ENCODE measurements around the gene ZNF639.
A peak's percentile ranks its signal among the peaks of the same experiment; 100 is the strongest.
"Not testable (repeated sequence)": the region's sequence is repeated elsewhere in the genome, so short reads cannot be mapped to it uniquely, and the experiment has no call there.

ZNF639 gene, protein sequence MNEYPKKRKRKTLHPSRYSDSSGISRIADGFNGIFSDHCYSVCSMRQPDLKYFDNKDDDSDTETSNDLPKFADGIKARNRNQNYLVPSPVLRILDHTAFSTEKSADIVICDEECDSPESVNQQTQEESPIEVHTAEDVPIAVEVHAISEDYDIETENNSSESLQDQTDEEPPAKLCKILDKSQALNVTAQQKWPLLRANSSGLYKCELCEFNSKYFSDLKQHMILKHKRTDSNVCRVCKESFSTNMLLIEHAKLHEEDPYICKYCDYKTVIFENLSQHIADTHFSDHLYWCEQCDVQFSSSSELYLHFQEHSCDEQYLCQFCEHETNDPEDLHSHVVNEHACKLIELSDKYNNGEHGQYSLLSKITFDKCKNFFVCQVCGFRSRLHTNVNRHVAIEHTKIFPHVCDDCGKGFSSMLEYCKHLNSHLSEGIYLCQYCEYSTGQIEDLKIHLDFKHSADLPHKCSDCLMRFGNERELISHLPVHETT

DNA sequence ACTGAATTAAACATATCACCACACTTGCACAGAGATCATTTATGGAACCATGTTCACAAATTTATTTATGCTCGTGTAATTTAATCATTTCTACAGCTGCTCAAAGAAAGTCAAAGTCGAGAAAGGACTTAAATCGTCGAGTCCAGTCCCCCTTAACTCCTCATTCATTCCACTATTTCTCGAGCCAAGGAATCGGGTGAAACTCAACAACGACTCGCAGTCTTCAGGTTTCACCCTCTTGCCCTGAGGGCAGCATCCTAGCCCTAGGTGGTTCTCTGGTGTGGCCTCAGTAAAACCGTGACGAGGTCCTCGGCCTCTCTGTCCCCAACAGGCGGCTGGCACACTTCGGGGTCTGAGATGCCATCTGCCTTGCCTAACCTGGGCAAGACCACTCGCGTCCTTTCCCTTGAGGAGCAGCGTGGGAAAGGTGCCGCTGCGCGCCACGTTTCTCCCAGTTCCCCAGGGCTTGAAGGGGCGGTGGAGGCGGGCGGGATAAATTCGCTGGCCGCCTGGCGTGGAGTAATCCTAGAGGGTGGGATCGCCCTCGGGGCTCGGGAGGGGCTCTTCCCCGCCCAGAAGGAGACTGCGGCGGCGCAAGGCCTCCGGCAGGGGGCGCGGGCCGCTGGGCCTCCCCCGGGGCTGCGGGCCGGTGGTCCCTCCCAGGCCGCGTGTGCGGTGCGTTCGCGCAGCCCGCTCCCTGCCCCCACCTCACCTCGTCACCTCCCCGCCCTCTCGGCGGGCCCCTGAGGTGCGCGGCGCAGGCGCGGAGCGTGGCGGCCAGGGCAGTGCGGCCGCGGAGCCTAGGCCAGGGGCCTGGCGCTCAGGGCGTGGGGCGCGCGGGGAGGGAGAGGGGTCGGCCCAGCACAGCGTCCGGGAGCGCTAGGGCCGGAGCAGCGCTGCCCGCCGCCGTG lies at the start of gene ZNF639:
ZNF639 (plus strand) TSS at position 746 of the 911 bp plus-strand sequence. CDS start 5,263 bp downstream, outside the sequence.
- peak; percentile 93 for DNase-seq (ENCODE audit: low spot score)

DNA sequence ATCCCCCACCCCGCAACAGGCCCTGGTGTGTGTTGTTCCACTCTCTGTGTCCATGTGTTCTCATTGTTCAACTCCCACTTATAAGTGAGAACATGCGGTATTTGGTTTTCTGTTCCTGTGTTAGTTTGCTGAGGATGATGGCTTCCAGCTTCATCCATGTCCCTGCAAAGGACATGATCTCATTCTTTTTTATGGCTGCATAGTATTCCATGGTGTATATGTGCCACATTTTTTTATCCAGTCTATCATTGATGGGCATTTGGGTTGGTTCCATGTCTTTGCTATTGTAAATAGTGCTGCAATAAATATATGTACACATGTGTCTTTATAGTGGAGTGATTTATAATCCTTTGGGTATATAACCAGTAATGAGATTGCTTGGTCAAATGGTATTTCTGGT lies 48.4 kb upstream of the ZNF639 start:
- not testable (repeated sequence) for DNase-seq (ENCODE audit: low spot score)

DNA sequence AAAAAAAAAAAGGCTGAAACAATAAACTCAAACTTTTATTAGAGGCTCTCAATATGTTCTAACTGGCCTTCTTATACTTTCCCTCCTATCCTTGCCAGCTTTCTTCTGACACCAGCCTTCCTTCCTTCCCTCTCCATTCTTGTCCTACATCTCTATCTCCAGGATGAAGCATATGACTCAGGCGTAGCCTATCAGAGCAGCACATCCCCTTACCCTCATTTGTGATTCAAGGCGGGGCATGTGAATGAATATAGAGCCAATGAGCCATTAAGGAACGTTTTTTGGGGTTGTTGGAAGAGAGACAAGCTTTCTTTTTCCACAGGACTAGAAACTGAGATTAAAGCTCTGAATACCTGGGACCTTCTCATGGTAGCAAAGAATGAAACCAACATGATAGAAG lies 46.8 kb upstream of the ZNF639 start:
- no peak for DNase-seq (ENCODE audit: low spot score)

DNA sequence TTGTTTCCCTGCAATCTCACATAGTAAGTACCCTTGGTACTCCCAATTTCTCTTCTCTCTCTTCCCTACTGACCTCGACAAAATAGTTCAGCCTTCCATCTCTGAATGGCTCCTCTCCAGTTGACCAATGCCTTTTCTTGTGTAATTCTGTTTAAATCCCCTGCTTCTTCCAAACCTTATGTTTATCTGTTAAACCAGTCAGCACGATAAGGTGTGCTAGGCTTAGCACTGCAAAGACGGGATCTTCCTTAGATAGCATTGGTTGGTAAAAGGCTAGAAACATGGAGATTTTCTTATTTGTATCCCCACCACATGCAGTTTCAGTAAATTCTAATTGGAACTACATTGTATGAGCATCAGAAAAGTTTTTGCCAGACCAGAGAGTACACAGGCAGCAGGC lies 46.1 kb upstream of the ZNF639 start:
- DNase-seq (ENCODE audit: low spot score): no peak

DNA sequence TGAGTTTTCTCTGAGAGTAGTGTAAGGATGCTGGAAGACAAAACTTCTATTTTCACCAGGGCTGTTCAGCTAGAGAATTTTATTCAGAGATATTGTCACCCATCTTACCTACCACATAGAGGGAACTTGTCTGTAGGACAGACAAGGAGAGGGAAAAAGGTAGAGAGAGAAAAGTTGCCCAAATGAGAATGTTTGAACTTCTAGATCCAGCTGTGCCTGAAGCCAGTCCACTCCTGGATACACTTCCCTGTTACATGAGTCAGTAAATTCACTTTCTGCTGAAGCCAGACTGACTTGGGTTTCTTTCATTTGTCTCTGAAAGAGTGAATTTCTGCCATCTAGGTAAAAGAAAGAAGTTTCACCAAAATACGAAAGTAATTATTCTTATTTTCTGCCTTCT lies 44.7 kb upstream of the ZNF639 start:
- no peak for DNase-seq (ENCODE audit: low spot score)

DNA sequence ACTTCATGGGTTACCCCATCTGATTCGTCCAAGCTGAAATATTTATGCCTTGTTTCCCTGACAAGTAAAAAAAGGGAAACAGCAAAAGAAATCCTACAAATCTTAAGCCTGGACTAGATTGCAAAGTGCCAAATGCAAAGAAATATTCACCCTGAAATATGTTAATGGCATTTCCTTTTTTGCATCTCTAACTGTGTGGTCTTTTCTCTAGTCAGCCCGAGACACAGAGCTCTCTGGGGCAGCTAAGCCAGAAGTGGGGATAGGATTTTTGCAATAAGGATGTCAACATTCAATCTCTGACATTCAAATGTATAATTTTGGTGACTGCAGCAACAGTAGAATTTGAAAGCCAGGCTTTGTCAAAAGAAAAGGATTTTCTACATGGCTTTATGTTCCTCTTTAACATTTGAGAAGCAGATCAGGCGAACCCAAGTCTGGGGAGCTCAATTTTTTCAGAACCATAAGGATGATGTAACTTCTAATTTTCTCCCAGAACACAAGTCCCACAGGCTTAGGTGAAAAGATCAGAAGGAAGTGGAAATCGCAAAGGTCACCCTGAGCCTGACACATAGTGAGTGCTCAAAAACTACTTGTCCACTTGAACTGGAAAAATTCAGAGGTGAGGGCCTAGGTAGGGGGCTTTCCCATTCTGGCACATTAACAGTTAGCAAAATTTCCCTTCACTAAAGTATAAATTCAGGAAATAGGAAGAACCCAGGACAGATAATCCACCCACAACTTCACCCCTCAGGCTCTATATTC lies 43.7 kb upstream of the ZNF639 start:
- DNase-seq (ENCODE audit: low spot score): no peak

DNA sequence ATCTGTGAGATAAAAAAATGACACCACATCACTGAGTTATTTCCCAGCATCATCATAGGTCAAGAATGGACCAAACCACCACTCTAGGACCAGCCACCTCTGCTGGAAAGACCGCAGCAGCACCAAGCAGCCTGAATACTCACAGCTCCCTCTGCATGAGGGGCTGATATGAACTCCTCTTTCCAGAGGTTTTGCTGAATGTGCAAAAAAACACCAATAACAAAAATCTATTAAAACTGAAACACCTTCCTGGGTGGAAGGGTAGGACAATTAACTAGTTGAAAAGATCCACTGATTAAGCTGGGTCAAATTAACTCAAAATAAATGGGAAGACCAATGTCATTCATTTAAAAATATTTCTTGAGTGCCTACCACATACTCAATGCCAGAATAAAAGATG lies 43.0 kb upstream of the ZNF639 start:
- no peak for DNase-seq (ENCODE audit: low spot score)

DNA sequence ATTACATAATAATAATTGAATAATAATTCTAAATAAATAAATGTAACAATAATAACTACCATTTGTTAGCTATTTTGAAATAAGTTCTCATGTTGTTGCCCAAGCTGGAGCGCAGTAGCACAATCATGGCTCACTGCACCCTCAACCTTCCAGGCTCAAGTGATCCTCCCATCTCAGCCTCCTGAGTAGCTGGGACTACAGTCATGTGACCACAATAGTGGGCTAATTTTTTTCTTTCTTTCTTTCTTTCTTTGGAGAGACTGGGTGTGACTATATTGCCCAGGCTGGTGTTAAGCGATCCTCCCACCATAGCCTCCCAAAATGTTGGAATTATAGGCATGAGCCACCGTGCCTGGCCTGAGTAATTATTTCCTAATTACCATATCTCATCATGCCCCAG lies 41.0 kb upstream of the ZNF639 start:
- DNase-seq (ENCODE audit: low spot score): no peak

DNA sequence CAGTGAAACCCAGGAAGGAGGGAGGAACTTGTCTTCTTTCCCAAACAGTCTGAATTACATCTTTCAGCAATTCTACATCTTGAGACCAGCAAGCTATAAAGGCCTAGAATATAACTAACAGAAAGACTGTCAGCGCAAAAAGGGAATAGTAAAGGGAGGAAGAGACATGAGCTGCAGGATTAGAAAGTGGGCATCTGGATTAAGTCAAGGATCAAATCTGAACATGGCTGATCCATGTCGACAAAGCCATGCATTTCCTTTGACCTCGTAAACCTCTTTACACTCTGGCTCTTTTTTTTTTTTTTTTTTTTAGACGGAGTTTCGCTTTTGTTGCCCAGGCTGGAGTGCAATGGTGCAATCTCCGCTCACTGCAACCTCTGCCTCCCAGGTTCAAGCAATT lies 36.5 kb upstream of the ZNF639 start:
- no peak for DNase-seq (ENCODE audit: low spot score)

DNA sequence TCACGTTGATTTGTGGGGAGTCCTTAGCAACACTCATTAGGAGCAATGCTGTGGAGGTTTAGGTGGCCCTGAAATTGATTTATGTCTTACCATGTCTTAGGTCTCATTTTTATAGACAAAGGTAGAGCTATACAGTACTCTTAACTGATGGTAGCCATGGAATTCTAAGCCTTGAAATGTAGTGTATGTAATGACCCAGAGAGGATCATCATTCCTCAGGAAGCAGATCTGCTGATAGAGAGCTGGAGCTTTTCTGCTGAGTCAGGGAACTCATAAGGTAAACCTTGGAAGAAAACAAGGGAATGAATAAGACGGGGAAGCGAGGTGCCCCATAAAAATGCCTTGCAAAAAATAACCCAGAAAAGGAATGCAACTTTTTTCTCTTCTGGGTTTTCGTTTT lies 34.0 kb upstream of the ZNF639 start:
- DNase-seq (ENCODE audit: low spot score): no peak

DNA sequence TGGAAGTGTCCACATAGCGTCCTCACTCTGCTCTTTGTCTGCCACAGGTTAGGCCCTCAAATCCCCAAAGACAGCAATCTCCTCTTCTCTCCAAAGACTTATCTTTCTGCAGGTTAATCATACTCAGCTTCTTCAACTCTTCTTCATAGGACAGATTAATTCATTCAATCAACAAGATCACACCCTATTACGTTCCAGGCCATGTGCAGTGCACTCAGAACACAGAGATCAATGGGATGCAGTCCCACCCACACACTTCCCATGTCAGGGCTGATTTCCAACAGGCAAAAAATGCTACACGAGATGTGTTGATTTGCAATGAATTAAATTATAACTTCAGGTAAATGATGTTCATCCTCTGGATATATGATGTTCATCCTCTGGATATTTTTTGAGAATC lies 33.5 kb upstream of the ZNF639 start:
- no peak for DNase-seq (ENCODE audit: low spot score)

DNA sequence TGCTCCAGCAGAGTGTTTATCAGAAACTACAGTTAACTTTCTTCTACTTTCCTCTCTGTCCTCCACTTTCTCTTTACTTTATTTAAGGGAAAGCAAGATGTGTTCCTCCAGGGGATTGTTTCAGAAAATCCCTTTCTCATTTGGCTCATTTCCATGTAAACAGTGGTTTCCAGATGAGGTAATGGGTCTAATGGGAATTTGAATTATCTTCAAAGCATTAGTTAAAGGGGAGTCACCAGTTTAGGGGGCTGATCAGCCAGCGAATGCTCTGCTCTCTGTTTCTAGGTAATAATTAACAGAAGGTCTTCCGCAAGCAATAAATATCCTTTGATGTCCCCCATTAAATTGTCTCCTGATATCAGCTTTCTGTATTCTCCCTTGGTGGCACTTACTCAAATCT lies 30.4 kb upstream of the ZNF639 start:
- DNase-seq (ENCODE audit: low spot score): no peak

DNA sequence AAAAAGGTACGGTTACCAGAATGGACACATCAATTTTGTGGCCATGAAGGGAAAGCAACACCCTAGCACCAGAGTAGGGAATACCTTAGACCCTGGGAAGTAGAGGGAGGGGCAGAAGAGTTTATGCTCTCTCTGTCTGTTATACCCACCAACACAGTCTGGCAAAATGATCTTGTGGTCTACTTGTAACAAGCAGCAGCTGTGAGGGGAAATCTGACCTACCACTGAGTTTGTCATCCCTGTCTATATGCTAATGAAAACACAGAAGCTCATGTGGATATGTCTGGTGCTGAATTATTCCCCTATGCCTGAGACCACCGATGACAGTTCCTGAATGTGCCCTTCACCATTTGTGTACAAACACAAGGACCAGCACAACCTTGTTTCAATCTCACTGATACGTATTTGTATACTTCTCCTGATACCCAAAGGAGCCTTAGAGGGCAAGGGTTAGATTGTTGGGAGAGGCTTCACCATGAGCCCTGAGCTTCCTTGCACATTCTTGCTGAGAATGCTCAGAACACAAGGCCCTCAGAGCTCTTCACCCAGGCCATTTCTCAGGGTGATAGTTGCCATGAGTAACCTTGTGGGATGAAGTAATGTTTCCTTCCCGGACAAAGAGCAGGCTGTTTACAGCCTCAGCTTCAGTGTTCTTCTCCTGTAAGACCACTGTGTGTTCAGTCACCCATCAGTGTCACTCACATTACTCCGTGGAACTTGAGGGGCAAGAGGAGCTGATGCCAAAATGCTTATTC lies 24.7 kb upstream of the ZNF639 start:
- DNase-seq (ENCODE audit: low spot score): no peak

DNA sequence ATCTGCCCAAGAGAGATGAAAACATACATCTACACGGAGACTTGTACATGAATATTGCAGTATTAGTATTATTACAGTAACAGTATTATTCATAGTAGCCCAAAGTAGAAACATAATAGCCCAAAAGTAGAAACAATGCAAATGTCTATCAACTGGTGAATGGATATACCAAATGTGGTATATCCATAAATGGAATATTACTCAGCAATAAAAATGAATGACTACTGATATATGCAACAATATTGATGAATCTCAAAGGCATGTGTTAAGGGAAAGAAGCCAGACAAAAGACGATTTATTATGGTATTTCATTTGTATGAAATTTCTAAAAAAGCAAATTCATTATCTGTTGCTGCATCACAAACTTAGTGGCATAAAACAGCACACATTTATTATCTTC lies 23.5 kb upstream of the ZNF639 start:
- DNase-seq (ENCODE audit: low spot score): no peak

DNA sequence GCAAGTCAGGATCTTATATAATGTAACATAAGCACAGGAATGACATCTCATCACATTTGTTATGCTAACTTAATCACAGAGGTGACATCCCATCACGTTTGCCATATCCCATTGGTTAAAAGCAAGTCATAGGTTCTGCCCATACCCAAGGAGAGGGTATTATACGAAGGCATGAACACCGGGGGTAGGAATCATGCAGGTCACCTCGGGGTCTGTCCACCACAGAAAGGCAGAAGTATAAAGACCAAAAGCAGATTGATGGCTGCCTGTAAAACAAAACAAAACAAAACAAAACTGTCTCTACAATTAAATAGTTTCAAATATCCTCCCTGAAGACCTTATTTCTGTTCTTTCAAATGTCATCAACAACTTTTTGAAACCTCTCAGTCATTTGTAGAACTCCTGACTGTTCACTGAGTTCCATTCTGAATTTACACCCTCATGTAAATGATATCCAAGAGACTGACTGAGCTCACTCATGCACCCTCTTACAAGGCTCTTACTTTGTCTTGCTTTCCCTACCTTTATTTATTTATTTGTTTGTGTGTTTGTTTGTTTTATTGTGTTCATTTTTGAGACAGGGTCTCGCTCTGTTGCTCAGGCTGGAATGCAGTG lies 22.7 kb upstream of the ZNF639 start:
- DNase-seq (ENCODE audit: low spot score): no peak

DNA sequence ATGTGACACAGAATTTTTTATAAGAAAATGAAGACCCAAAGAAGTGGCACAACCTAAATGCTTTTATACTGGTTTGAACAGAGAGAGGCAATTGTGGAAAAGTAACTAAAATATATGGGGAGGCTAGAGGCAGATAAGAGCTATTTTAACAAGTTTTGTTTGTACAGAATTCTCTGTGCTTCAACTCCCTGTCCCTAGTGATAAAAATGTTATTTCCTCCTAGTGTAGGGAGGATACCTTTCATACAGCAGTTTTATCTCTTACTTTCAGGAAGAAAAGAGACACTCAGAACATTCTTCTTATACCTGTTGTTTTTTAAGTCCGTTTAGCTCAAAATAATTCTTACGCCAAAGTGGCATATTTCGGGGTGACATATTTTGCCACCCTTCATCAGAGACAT lies 21.2 kb upstream of the ZNF639 start:
- no peak for DNase-seq (ENCODE audit: low spot score)

DNA sequence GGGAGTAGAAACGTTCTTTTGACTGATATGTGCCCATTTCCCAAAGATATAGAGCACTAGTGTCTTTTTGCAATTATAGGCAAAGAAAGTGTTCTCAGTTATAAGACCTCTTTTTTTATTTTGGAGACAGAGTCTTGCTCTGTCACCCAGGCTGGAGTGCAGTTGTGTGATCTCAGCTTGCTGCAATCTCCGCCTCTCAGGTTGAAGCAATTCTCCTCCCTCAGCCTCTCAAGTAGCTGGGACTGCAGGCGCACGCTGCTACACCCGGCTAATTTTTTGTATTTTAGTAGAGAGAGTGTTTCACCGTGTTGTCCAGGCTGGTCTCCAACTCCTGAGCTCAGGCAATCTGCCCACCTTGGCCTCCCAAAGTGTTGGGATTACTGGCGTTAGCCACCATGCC lies 20.7 kb upstream of the ZNF639 start:
- DNase-seq (ENCODE audit: low spot score): no peak

DNA sequence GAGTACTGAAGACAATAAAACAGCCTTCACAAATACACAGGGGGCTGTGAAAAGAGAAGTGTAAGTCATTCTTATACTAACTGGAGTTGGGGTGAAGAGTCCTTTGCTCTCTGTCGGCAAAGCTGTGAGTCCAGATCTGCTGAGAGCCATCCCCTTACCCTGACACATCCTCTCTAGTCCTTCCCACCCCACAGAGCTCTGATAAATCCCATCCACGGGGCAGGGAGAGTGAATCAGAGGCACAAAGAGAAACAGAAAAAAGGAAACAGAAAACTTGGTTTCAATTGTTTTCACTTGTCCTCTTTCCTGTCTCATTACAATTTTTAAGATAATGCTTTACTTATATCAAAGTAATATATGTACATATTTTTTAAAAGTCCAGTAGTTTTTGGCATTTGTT lies 18.2 kb upstream of the ZNF639 start:
- DNase-seq (ENCODE audit: low spot score): no peak

DNA sequence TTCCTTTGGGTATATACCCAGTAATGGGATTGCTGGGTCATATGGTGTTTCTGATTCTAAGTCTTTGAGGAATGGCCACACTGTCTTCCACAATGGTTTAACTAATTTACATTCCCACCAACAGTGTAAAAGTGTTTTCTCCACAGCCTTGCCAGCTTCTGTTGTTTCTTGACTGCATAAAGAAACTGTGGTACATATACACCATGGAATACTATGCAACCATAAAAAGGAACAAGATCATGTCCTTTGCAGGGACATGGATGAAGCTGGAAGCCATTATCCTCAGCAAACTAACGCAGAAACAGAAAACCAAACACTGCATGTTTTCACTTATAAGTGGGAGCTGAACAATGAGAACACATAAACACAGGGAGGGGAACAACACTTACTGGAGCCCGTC lies 15.5 kb upstream of the ZNF639 start:
- DNase-seq (ENCODE audit: low spot score): not testable (repeated sequence)

DNA sequence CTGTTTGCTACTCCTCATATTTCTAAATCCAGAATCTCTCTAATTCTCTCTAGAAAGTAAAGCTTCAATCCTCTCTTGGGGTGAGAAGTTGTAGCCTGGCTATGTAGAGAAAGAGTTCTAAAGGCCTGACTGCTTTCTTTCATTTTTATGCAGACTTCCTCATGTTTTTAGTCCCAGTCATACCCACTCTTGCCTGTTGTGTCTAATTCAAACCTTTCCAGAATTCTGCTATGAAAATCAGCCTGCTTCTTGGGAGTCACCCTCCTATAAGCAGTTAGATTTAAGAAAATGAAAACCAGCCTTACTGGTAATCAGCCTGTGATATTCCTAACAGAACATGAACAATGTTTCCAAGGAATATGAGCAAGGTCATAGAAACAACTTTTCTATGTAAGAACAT lies 14.8 kb upstream of the ZNF639 start:
- DNase-seq (ENCODE audit: low spot score): no peak
